GM12878 (cell line): Measurements from ENCODE around the gene DCAF17. TPM values are rescaled to one million over a fixed set of nuclear protein-coding genes. Genes with fewer than 3 reads are reported as not detected.

Experiments
- ATAC-seq: fragments of 200-7000 bp; cut with Tn5 transposase; 3 replicates; pipeline ENCODE4 v1.9.1; 2020; ENCODE audit warnings: mild to moderate bottlenecking, moderate library complexity
- BruUV-seq: library from RNA; stranded (reverse); fragments of 400-500 nt; replicated peaks from 2 replicates; lab custom pipeline; 2021; lab: Mats Ljungman, UMichigan
- CTCF ChIA-PET: fragments of 300-600 bp; sonication (Branson Sonifier 250); formaldehyde crosslinking; extraction: SDS; loops from one replicate; lab custom pipeline; 2021; ENCODE audit warnings: inconsistent platforms; lab: Yijun Ruan, JAX
- POLR2A ChIA-PET: fragments of 350-600 bp; formaldehyde crosslinking; extraction: SDS; loops from one replicate; lab custom pipeline; 2021; ENCODE audit warnings: inconsistent platforms; lab: Charles Lee
- RAD21 ChIA-PET: fragments of 300-600 bp; sonication (Branson Sonifier 250); formaldehyde crosslinking; loops from one replicate; lab custom pipeline; 2023; ENCODE audit warnings: antibody characterized with exemption; ENCODE audit not compliant: unreplicated experiment; lab: Charles Lee
- SMC1A ChIA-PET: fragments of 300-600 bp; sonication (Branson Sonifier 250); formaldehyde crosslinking; loops from one replicate; lab custom pipeline; 2023; ENCODE audit not compliant: unreplicated experiment, uncharacterized antibody; lab: Charles Lee
- DNase-seq: peaks from one replicate; pipeline ENCODE4 v3.0.0-alpha.2; 2011; ENCODE audit warnings: low read depth, low spot score
- FAIRE-seq: peaks from 3 replicates; lab custom pipeline; 2011; peaks lifted over from hg19 to GRCh38; lab: Jason Lieb, UNC
- H2AFZ ChIP-seq: 2 replicates; pipeline ENCODE4 v1.6.0; 2011; ENCODE audit warnings: low read depth, low read length, control low read depth; ENCODE audit not compliant: control insufficient read depth
- H3K27ac ChIP-seq: 2 replicates; pipeline ENCODE4 v1.5.1; 2011; ENCODE audit warnings: control low read depth; ENCODE audit not compliant: control insufficient read depth, insufficient read depth
- H3K27me3 ChIP-seq, 2 experiments: replicated peaks in 1 of 2; 2 replicates each; pipeline versions ENCODE4 v1.6.0 to v1.6.1; 2011; ENCODE audit warnings: low read length in 1 of 2; ENCODE audit not compliant: control insufficient read depth in 2 of 2, insufficient read depth in 2 of 2
- H3K36me3 ChIP-seq, 2 experiments: 2 replicates each; pipeline ENCODE4 v1.5.1; 2011; ENCODE audit warnings: low read length in 1 of 2; ENCODE audit not compliant: control insufficient read depth in 2 of 2, insufficient read depth in 2 of 2
- H3K4me1 ChIP-seq: 2 replicates; pipeline ENCODE4 v1.6.1; 2011; ENCODE audit warnings: mild to moderate bottlenecking, low read length, moderate library complexity, mixed read lengths; ENCODE audit not compliant: control insufficient read depth, insufficient read depth
- H3K4me2 ChIP-seq: 2 replicates; pipeline ENCODE4 v1.6.0; 2011; ENCODE audit warnings: control low read depth; ENCODE audit not compliant: control insufficient read depth, insufficient read depth
- H3K4me3 ChIP-seq: fragments of 200-600 bp; sonication (generic); 2 replicates; pipeline ENCODE4 v1.5.1; 2016
- H3K79me2 ChIP-seq: 2 replicates; pipeline ENCODE4 v1.6.0; 2011; ENCODE audit warnings: low read length; ENCODE audit not compliant: control insufficient read depth, insufficient read depth
- H3K9ac ChIP-seq: 2 replicates; pipeline ENCODE4 v1.8.0; 2011; ENCODE audit warnings: low read length, control low read depth, mixed read lengths; ENCODE audit not compliant: control insufficient read depth, insufficient read depth
- H3K9me3 ChIP-seq: replicated peaks from 3 replicates; pipeline ENCODE4 v1.5.1; 2011; ENCODE audit warnings: mild to moderate bottlenecking, low read length; ENCODE audit not compliant: control insufficient read depth, insufficient read depth
- H4K20me1 ChIP-seq: 2 replicates; pipeline ENCODE4 v1.6.0; 2011; ENCODE audit not compliant: control insufficient read depth, insufficient read depth
- BACH1 ChIP-seq: fragments of 450-650 bp; IDR thresholded peaks from 2 replicates; pipeline ENCODE4 v1.6.1; 2017; ENCODE audit warnings: mild to moderate bottlenecking, borderline replicate concordance
- CBX3 ChIP-seq: fragments of 200-600 bp; sonication (generic); IDR thresholded peaks from 2 replicates; pipeline ENCODE4 v1.6.1; 2016; ENCODE audit warnings: low read depth, borderline replicate concordance
- CREM ChIP-seq: IDR thresholded peaks from 2 replicates; pipeline ENCODE4 v1.6.1; 2014; ENCODE audit warnings: antibody characterized with exemption, low read depth
- ETV6 ChIP-seq, 2 experiments: fragments of 450-650 bp in 1 of 2; IDR thresholded peaks in 1 of 2; conservative IDR thresholded peaks in 1 of 2; 2 replicates each; pipeline ENCODE4 v1.6.1; 2014; ENCODE audit warnings: antibody characterized with exemption in 1 of 2, borderline replicate concordance in 1 of 2, low read depth in 1 of 2, mild to moderate bottlenecking in 1 of 2, moderate library complexity in 1 of 2
- JUNB ChIP-seq: IDR thresholded peaks from 2 replicates; pipeline ENCODE4 v1.6.1; 2016; ENCODE audit warnings: antibody characterized with exemption, mild to moderate bottlenecking
- JUND ChIP-seq: IDR thresholded peaks from 2 replicates; pipeline ENCODE4 v1.6.1; 2012; ENCODE audit warnings: low read depth, mild to moderate bottlenecking, low read length, improper control_type of control experiment, moderate library complexity
- KDM1A ChIP-seq: fragments of 200-600 bp; sonication (generic); IDR thresholded peaks from 2 replicates; pipeline ENCODE4 v1.6.1; 2016; ENCODE audit warnings: borderline replicate concordance
- MAX ChIP-seq: IDR thresholded peaks from 2 replicates; pipeline ENCODE4 v1.6.1; 2012; ENCODE audit warnings: low read depth, low read length, improper control_type of control experiment
- MYB ChIP-seq: fragments of 150-350 bp; IDR thresholded peaks from 2 replicates; pipeline ENCODE4 v1.6.1; 2014; ENCODE audit warnings: mild to moderate bottlenecking, low read depth, low read length, borderline replicate concordance
- NR2C1 ChIP-seq: fragments of 450-650 bp; IDR thresholded peaks from 2 replicates; pipeline ENCODE4 v1.6.1; 2017; ENCODE audit warnings: antibody characterized with exemption, mild to moderate bottlenecking, moderate library complexity
- PBX3 ChIP-seq: IDR thresholded peaks from 2 replicates; pipeline ENCODE4 v1.6.1; 2011; ENCODE audit warnings: mild to moderate bottlenecking, low read depth, low read length, moderate library complexity; ENCODE audit not compliant: insufficient replicate concordance
- PML ChIP-seq: IDR thresholded peaks from 2 replicates; pipeline ENCODE4 v1.6.1; 2012; ENCODE audit warnings: low read length, inconsistent platforms
- POLR2A ChIP-seq: IDR thresholded peaks from 2 replicates; pipeline ENCODE4 v1.6.1; 2011; ENCODE audit warnings: low read depth, mild to moderate bottlenecking, low read length
- SRF ChIP-seq, 2 experiments: IDR thresholded peaks; 2 replicates each; pipeline ENCODE4 v1.6.1; 2011; ENCODE audit warnings: low read depth in 2 of 2, low read length in 2 of 2, mild to moderate bottlenecking in 1 of 2, moderate library complexity in 1 of 2
- ZNF384 ChIP-seq: IDR thresholded peaks from 2 replicates; pipeline ENCODE4 v1.6.1; 2012; ENCODE audit warnings: low read depth, mild to moderate bottlenecking, low read length, improper control_type of control experiment, borderline replicate concordance
- WGBS: methylation state at CpG from one replicate; pipeline ENCODE4 v1.1.6; 2016; ENCODE audit warnings: low lambda C conversion rate; ENCODE audit not compliant: insufficient replicate concordance, insufficient coverage; ENCODE audit errors: missing lambda C conversion rate; 5-methylcytosine and 5-hydroxymethylcytosine counted together
- in situ Hi-C: fragments of 300-500 bp; cut with MboI; formaldehyde crosslinking; loops from 9 replicates; pipeline ENCODE4 v1.14.3; 2018; ENCODE audit warnings: mixed read lengths
- intact Hi-C: fragments of 100-400 bp; cut with micrococcal nuclease; formaldehyde crosslinking; loops from one replicate; pipeline ENCODE4 v1.14.2; 2022; ENCODE audit not compliant: unreplicated experiment
- polyA plus RNA-seq, 11 experiments: library from polyadenylated mRNA; depleted of rRNA in 4 of 11; unstranded in 6 of 11; stranded (reverse) in 5 of 11; fragments of >200 nt; fragmentation: Nextera tagmentation in 4 of 11; fragmentation: Illumina TruSeq in 1 of 11; extraction: Ambion mirVana in 4 of 11; extraction: Trizol in 1 of 11; gene quantifications; 1 replicate in 1 of 11; 2 replicates in 10 of 11; pipeline versions ENCODE4 v1.2.1 to v1.2.3, GENCODE V29; 2011 to 2016; ENCODE audit warnings: inconsistent platforms in 2 of 11, missing spikeins in 2 of 11, low read depth in 1 of 11
- total RNA-seq, 4 experiments: library from RNA; depleted of rRNA in 3 of 4; stranded (reverse); fragments of >200 nt in 3 of 4; fragmentation: Illumina TruSeq in 1 of 4; extraction: Trizol in 1 of 4; gene quantifications; 2 replicates each; pipeline versions ENCODE4 v1.2.1 to v1.2.3, GENCODE V29; 2013 to 2021

Gene DCAF17
- total and polyA plus RNA-seq, 10 of the 15 experiments (the other 5 are each of a cell fraction or from before 2014, with no cell fraction given) = 5.2 to 32.9 (median 23.4) TPM

- H2AFZ ChIP-seq = peak overlapping the region; percentile 59
- peak overlapping the region; percentile 58 for H3K4me2 ChIP-seq
- ChIA-PET RAD21 (interaction anchor here (0.9 to 4.5 kb wide), 8 partner anchors 9 to 114 kb away, joined by 3 to 23 read pairs (median 4); partner anchors contain the start of genes CYBRD1, DCAF17 and METTL8), POLR2A (interaction anchor here (0.6 to 3.2 kb wide), 12 partner anchors 9 to 557 kb away, joined by 3 to 24 read pairs (median 3); partner anchors contain the start of gene CYBRD1), SMC1A (interaction anchor here (0.9 to 5.8 kb wide), 16 partner anchors 10 to 115 kb away, joined by 3 to 33 read pairs (median 4); partner anchors contain the start of gene CYBRD1), CTCF (interaction anchor here (1.1 to 3.7 kb wide), 11 partner anchors 8 to 42 kb away, joined by 3 to 17 read pairs (median 6); partner anchors contain the start of gene CYBRD1)
- H3K9me3 ChIP-seq = peaks cover 3% of the 10 kb centered on the region; the same call in 2 of the 3 replicates
- no peaks in the 10 kb centered on the region for H4K20me1 ChIP-seq
- no peak for DNase-seq
- H3K27me3 ChIP-seq = no peaks in the 10 kb centered on the region
- H3K9ac ChIP-seq = peak overlapping the region; percentile 43
- peak; percentile 51 for ATAC-seq
- peak overlapping the region; percentile 43; the same call in 1 of the 2 replicates for H3K4me3 ChIP-seq
- 20% methylated on average over 7 of the region's 7 CpGs for WGBS
- FAIRE-seq = no peak
- in situ Hi-C loops = no loop called here
- H3K79me2 ChIP-seq = peaks cover 66% of the 10 kb centered on the region
- no peaks in the 10 kb centered on the region; a peak in 1 of 4 replicates for H3K36me3 ChIP-seq
- H3K27ac ChIP-seq = peak overlapping the region; percentile 57
- BruUV-seq = no TSS peak
- H3K4me1 ChIP-seq = peaks cover 11% of the 10 kb centered on the region
- intact Hi-C loops = no loop called here
- TF ChIP-seq MYB (no peak), JUND (no peak), JUNB (no peak), SRF (IDR thresholded peaks at IDR 0.05; ENCODE audit: low read depth in 2 of 2, low read length in 2 of 2) (no peak), PML (no peak), CBX3 (no peak), BACH1 (no peak), ZNF384 (no peak), ETV6 (conservative IDR thresholded peaks at IDR 0.05 in 1 of 2, IDR thresholded peaks at IDR 0.05 in 1 of 2; ENCODE audit: borderline replicate concordance in 1 of 2, low read depth in 1 of 2) (no peak), POLR2A (no peak), NR2C1 (no peak), KDM1A (no peak), CREM (no peak), MAX (no peak), PBX3 (no peak)
- TF ChIP-seq, all 136 proteins: peak for 0
Observed at GRCh38 chr2:171531291-171531690, 97.3 kb downstream of the DCAF17 start.
